SH-SY5Y (cell line): ENCODE measurements around the gene RSF1.

ENCODE experiments used
- GATA2 ChIP-seq: IDR thresholded peaks from 2 replicates; pipeline ENCODE4 v1.6.1; 2011; ENCODE audit warnings: mild to moderate bottlenecking, low read depth, low read length
- GATA3 ChIP-seq: IDR thresholded peaks from 2 replicates; pipeline ENCODE4 v1.6.1; 2011; ENCODE audit warnings: low read depth, mild to moderate bottlenecking, low read length, moderate library complexity

The RSF1 gene

GRCh38 chr11:77736473-77736872 lies 84.0 kb downstream of the RSF1 start:
- no peak for TF ChIP-seq GATA2
- no peak for TF ChIP-seq GATA3

DNA sequence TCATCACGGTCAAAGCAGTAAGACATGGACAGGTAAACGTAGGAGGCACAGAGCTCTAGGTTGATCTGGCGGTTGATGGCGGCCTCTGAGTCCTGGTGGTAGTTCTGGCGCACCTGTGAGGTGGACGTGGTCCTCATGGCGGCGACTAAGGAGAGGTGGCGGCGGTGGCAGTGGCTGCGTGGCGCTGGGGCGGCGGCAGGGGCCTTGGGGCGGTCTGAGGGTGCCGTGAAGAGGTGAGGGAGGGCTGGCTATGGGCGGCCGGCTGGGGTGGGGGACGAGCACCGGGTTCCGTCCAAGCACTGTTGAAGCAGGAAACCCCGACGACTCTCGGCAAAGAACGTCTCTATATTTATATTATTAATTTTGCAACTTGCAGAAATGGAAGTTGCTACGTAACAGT lies 85.6 kb downstream of the RSF1 start:
- TF ChIP-seq GATA3 (no peak), GATA2 (no peak)

- TF ChIP-seq GATA3 (no peak), GATA2 (no peak)
Measured at GRCh38 chr11:77732143-77732542, 88.4 kb downstream of the RSF1 start.

- no peak for TF ChIP-seq GATA3
- no peak for TF ChIP-seq GATA2
Measured at GRCh38 chr11:77730789-77731188, 89.7 kb downstream of the RSF1 start.

- TF ChIP-seq GATA3 (no peak), GATA2 (no peak)
Measured at GRCh38 chr11:77729063-77729462, 91.5 kb downstream of the RSF1 start.

GRCh38 chr11:77728203-77728786 lies 92.2 kb downstream of the RSF1 start:
- TF ChIP-seq GATA3, result no peak
- no peak for TF ChIP-seq GATA2

DNA sequence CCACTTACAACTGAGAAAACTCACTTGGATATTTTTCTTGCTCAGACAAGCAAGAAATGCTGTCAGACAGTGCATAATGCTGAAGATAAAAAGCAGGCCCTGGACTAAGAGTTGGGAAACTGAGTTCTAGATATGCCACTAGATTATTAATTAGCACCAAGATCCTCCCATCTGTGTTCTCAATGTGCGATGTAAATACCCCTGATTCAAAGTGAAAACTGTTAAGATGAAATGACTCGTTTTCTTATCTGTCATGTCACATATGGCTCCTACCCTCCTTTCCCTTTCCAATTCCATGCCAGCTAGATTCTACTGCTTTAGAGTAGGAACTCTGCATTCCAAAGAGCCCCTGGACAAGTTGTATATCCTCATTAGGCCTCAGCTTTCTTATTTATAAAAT lies 94.0 kb downstream of the RSF1 start:
- TF ChIP-seq GATA3 (no peak), GATA2 (no peak)

DNA sequence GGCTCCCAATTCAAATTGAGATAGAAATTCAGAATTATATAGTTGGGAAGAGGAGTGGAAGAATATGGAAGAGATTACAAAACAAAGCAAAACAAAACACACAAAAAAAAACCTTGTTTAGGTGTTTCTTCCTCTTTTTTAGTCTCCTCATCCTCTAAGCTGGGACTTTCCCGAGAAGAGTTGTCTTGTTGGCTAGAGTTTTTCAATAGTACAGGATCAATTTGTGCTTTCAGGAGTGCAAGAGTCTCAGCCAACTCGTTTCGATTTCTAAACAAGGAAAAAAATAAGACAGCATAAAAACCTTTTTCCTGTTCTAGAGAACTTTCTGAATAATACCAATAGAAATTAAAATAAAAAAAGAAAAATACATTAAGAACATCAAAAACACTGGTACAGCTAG lies 95.1 kb downstream of the RSF1 start:
- no peak for TF ChIP-seq GATA2
- TF ChIP-seq GATA3, result no peak

GRCh38 chr11:77724636-77725035 lies 95.9 kb downstream of the RSF1 start:
- TF ChIP-seq GATA2, result no peak
- no peak for TF ChIP-seq GATA3

- TF ChIP-seq GATA3 (no peak), GATA2 (no peak)
Measured at GRCh38 chr11:77723024-77723423, 97.5 kb downstream of the RSF1 start.

DNA sequence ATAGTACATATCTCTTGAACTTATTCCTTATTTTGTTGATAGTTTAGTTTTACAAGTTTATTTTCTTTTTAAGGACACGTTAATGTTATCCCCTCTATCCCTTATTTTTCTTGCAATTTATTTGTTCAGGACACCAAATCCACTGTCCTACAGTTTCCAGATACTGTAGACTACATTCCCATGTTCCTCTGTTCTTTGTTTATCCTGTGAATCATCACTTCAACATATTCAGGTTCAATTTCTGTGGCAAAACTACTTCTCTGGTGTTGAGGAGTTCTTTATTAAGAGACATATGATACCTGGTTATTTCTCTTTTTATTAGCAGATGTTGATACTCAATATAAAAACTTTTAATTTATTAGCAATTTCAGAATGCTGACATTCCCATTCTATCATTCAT lies 110.2 kb downstream of the RSF1 start:
- TF ChIP-seq GATA2 (no peak), GATA3 (no peak)

DNA sequence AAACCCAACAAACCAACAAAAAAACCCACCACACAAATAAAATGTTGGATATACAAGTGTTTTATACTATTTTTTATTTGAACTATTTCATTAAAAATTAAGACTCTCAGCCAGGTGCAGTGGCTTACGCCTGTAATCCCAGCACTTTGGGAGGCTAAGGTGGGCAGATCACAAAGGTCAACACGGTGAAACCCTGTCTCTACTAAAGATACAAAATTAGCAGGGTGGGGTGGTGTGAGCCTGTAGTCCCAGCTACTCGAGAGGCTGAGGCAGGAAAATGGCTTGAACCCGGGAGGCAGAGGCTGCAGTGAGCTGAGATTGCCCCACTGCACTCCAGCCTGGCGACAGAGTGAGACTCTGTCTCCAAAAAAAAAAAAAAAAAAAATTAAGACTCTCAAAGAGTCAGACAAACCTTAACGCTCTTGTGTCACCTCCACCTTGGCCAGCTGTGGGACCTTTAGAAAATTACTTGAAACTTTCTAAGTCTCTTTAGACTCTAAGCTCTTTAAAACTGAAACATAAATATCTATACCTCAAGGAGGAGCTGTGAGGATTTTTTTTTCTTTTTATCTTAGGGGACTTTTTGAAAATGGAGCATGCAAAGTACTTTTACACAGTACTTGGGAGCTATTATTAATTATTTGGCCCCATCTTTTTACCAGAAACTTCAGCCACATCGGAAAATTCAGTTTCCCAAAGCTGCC lies 114.5 kb downstream of the RSF1 start:
- no peak for TF ChIP-seq GATA3
- TF ChIP-seq GATA2, result no peak

DNA sequence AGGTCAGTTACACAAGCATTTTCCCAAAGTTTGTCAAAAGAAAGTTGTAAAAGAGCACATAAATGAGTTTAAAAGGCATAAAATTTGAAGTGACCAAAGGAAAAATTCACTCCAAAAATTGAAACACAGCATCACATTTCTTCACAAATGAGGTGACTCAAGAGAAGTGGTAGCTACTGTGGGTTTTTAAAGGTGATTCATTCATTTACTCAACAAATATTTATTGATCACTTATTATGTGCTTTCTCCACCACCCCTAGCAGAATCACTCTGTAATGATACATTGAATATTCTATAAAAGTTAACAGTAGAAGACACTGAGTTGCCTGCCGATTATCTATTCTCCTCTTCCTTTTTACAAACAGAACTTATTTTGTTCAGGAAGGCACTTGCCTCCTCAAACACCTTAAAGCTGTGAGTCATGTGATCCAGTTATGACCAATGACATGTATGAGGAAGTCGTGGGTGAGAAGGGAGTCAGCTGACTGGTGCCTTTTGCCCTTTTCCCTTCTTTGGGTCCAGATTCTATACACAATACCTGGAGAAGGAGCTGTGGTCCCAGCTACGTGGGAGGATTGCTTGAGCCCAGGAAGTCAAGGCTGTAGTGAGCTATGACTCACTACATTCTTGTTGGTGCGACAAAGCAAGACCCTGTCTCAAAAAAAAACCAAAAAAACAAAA lies 115.2 kb downstream of the RSF1 start:
- no peak for TF ChIP-seq GATA2
- no peak for TF ChIP-seq GATA3

- no peak for TF ChIP-seq GATA2
- TF ChIP-seq GATA3, result no peak
Measured at GRCh38 chr11:77704029-77704428, 116.5 kb downstream of the RSF1 start.

GRCh38 chr11:77699425-77699824 lies 121.1 kb downstream of the RSF1 start:
- TF ChIP-seq GATA2 (no peak), GATA3 (no peak)
